ENCODE data around the gene ADGRV1.

The ADGRV1 gene

DNA sequence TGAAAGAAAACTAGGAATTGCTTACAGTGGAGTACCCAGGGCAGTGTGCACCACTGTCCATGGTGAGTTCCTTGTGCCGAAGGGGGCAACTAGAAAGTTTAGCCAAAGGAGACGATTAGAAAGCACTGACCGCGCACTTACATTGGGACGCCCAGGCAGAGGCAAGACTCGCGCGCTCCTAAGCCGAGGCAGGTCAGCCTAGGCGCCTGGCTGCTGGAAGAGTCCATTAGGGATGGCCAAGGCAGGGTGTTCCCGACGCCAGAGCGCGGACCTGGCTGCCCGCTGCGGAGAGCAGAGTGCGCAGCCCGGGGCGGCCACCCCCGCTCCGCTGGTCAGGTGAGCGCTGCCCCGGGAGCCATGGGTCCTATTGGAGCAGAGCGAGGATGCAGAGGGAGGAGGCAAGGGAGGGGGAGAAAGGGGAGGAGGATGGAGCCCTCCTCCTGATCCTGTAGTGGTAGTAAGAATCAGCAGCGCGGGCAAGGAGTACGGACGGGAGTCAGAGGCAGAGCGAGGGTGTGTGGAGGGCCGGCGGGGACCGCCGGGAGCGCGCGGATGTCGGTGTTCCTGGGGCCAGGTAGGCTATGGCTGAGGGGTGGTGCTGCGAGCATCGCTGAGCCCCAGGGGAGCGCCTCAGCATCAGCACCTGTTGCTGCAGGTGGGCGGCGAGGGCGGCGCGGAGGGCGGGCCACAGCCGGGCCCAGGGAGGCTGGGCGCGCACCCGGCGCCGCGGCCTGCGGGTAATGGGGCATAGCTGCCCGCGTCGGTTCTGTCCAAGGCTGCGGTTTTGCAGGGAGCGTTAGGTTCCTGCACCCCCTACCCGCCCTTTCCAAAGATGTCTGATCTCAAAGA is at the start of gene ADGRV1:
Gene ADGRV1 (plus strand): TSS at position 454 of the 849 bp plus-strand sequence. CDS start 99 bp downstream, at position 553.
- peak within 1 kb of the TSS; percentile 32 for H3K4me3 ChIP-seq (ENCODE audit: low read length)
- TF ChIP-seq, protein P1, sequence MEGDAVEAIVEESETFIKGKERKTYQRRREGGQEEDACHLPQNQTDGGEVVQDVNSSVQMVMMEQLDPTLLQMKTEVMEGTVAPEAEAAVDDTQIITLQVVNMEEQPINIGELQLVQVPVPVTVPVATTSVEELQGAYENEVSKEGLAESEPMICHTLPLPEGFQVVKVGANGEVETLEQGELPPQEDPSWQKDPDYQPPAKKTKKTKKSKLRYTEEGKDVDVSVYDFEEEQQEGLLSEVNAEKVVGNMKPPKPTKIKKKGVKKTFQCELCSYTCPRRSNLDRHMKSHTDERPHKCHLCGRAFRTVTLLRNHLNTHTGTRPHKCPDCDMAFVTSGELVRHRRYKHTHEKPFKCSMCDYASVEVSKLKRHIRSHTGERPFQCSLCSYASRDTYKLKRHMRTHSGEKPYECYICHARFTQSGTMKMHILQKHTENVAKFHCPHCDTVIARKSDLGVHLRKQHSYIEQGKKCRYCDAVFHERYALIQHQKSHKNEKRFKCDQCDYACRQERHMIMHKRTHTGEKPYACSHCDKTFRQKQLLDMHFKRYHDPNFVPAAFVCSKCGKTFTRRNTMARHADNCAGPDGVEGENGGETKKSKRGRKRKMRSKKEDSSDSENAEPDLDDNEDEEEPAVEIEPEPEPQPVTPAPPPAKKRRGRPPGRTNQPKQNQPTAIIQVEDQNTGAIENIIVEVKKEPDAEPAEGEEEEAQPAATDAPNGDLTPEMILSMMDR (IDR thresholded peaks at IDR 0.05; ENCODE audit: insufficient read depth, low read depth, low read length, missing control alignments) = no peak
- DNase-seq (ENCODE audit: low read depth) = peak; percentile 84

DNA sequence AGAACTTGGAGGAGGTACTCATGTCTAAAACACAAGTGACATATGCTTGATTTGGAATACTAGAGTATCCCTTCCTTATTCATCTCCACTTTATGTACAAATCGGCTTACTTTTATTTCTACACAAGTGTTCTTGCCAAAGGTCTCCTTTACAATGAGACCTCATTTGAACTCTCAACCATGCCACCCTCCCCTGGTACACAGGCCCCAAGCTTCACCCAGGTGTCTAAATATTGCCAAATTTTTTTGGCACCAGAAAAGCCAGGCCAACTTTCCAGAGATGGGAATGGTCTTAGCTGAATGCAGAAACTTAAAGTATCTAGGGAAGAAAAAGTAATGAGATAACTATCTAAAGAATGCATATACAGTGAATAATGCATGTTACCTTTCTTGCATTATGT is 48.2 kb upstream of the ADGRV1 start:
- H3K4me3 ChIP-seq (ENCODE audit: low read length) = no peak overlapping the region
- TF ChIP-seq, protein P1 (IDR thresholded peaks at IDR 0.05; ENCODE audit: insufficient read depth, low read depth, low read length, missing control alignments) = no peak

DNA sequence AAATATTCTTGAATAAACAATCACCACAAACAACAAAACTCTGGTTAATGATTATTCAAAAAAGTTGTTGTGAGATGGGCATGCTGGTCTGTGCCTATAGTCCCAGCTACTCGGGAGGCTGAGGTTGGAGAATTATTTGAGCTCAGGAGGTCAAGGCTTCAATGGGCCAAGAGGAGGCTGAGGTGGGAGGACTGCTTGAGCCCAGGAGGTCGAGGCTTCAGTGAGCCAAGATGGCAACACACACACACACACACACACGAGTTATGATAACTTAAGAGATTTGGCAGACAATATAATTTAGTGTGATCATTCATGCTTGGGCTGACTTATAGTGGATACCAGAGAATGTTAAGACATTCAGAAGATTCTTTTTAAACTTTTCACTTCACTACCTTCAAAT is 44.1 kb upstream of the ADGRV1 start:
- no peak overlapping the region for H3K4me3 ChIP-seq (ENCODE audit: low read length)
- TF ChIP-seq, protein P1 (IDR thresholded peaks at IDR 0.05; ENCODE audit: insufficient read depth, low read depth, low read length, missing control alignments) = no peak
- no peak for DNase-seq (ENCODE audit: low read depth)

More for the DNA sequence above, 48.2 kb upstream of the ADGRV1 start:
- DNase-seq (ENCODE audit: low read depth) = no peak

- H3K4me3 ChIP-seq (ENCODE audit: low read length) = no peak overlapping the region
- DNase-seq (ENCODE audit: low read depth) = peak; percentile 33
- TF ChIP-seq, protein P1 (IDR thresholded peaks at IDR 0.05; ENCODE audit: insufficient read depth, low read depth, low read length, missing control alignments) = no peak
These were observed 39.9 kb upstream of the ADGRV1 start for GRCh38 chr5:90518661-90519060.

- peak; percentile 10 for DNase-seq (ENCODE audit: low read depth)
- TF ChIP-seq, protein P1 (IDR thresholded peaks at IDR 0.05; ENCODE audit: insufficient read depth, low read depth, low read length, missing control alignments) = no peak
- H3K4me3 ChIP-seq (ENCODE audit: low read length) = no peak overlapping the region
These were observed 39.5 kb upstream of the ADGRV1 start for GRCh38 chr5:90519081-90519480.

DNA sequence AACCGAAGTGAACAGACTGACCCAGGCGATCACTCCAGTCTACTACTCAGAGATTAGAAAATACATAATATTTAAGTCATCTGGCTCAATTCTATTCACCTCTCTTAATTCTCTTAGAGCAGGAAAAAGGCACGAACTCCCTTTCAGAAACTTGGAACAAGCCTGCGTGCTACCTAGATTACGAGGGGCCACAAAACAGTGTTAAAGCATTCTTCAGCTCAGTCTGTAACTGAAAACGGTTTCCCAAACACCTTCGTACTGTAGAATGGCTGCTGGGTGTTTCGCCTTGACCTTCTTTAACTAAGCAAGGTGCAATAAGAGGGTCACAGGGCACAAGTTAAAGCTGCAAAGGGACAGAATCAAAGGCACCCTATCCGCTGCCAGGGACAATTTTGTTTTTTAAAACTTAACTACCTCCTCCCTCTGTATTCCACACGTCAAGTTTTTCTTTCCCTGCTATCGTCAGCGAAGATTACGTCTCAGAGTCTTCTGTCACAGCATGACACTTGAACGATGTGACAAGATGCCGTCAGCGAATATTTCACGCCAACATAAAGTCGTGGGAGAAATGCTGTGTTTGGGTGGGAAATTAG is 29.9 kb upstream of the ADGRV1 start:
- TF ChIP-seq, protein P1 (IDR thresholded peaks at IDR 0.05; ENCODE audit: insufficient read depth, low read depth, low read length, missing control alignments) = no peak
- peak; percentile 23 for DNase-seq (ENCODE audit: low read depth)
- H3K4me3 ChIP-seq (ENCODE audit: low read length) = peak overlapping the region; percentile 96

Data from epithelial cell of esophagus (primary cell).